GM19238 (cell line): Measurements from ENCODE around the gene CBX3.
"Not testable (repeated sequence)": the region's sequence is repeated elsewhere in the genome, so short reads cannot be mapped to it uniquely, and the experiment has no call there.

Experiments
- DNase-seq: peaks from one replicate; pipeline ENCODE4 v3.0.0; 2011; ENCODE audit warnings: low spot score; ENCODE audit not compliant: insufficient read length

CBX3 gene

GRCh38 chr7:26201247-26202018 is at the start of gene CBX3:
Gene CBX3, plus strand, starts transcription at chr7:26201745. Its CDS starts 1,254 bp downstream, at chr7:26202999.
- peak; percentile 80 for DNase-seq

- DNase-seq, result peak; percentile 83
Observed at GRCh38 chr7:26151953-26152781, 49.4 kb upstream of the CBX3 start, which contains the start of gene NFE2L3. Gene NFE2L3, plus strand, starts transcription at chr7:26152198. Its CDS starts 301 bp downstream, at chr7:26152499.

GRCh38 chr7:26152782-26153240 is 48.7 kb upstream of the CBX3 start:
- not testable (repeated sequence) for DNase-seq

- DNase-seq, result no peak
Observed at GRCh38 chr7:26153241-26153822, 48.2 kb upstream of the CBX3 start.

GRCh38 chr7:26153823-26154783 is 47.4 kb upstream of the CBX3 start:
- no peak for DNase-seq

DNA sequence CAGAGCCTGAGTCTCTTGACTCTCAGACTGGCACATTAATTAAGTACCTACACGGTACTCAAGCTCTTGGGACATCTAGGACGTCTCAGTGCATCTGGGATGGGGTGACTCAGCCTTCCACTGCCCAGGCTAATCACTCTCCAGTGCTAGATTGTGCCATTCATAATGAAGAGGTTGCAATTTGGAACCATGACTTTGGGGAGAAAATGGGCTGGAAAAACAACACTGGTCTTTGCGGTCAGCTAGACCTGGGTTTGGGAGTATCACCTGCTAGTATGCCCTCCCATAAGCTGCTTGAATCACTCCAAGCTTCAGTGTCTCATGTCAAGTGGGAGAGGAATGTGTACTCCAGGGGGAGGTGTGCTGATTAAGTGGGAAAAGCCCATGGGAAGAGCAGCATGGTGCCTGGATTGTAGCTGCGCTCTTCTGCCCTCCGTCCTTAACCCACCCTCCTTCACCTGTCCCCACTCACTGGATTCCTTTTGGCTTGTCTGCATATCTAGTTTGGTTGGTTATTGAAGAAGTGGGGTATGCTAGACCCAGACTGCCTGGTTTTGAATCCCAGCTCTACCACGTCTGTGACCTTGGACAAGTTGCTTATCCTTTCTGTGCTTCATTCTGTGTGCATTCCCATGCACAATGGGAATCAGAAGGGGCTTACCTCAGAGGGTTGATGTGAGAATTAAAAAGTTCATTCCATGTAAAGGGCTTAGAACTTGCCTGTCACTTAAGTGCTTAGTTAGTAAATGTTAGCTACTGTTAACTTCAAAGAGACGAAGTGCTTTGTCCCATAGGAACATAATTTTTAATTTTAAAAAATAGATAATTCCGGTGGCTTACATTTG is 45.8 kb upstream of the CBX3 start:
- DNase-seq, result no peak

- no peak for DNase-seq
Observed at GRCh38 chr7:26156451-26157420, 44.8 kb upstream of the CBX3 start.

- DNase-seq, result no peak
Observed at GRCh38 chr7:26157520-26158105, 43.9 kb upstream of the CBX3 start.

DNA sequence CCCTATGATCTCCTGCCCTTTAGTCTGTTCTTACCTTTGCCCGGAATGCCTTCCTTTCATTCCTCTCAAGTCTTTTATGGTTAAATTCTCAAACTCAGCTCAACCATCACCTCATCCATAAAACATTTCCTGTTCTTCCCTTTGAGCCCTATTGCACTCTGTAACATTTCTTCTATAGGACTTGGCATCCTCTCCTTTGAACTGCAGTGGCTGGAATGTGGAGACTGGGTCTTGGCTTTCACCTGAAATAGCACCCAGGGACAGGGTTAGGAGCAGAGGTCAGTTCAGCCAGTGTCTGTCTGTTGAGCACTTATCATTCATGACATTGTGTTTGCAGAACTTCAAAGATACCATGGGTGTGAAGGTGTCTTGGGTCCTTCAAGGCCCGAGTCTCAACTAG is 42.3 kb upstream of the CBX3 start:
- no peak for DNase-seq

DNA sequence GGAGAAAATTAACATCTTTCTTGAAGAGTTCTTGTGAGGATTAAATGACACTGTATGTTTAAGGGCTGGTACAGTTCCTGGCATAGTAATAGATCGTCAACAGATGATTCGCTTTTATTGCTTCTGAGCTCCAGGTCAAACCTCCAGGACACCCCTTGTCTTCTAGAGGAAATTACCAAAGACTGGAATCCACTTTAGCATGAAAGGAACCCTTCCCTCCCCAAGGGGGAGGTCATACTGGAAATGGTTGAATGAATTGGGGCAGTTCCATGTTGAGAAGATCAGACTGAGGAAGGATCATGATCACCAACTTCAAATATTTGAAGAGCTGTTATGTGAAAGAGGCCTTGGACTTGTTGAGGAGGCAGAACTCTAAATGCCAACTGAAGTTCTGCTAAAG is 40.6 kb upstream of the CBX3 start:
- DNase-seq, result no peak

DNA sequence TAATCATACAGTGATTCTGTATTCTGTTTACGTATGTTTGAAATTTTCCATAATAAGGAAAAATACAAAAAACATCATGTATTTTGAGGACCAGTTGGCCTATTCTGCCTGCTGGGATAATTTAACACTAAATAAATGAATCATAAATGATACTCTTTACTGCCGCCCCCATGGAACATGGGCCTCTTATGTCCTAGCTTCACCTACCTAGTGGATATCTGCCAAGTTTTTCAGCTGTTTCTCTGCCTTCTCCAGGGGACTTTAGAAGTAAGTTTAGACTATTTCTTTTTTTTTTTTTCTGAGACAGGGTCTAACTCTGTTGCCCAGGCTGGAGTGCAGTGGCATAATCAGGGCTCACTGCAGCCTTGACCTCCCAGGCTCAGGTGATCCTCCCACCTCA is 39.1 kb upstream of the CBX3 start:
- no peak for DNase-seq

GRCh38 chr7:26163804-26164203 is 37.7 kb upstream of the CBX3 start:
- not testable (repeated sequence) for DNase-seq

GRCh38 chr7:26165950-26166683 is 35.4 kb upstream of the CBX3 start:
- no peak for DNase-seq

DNA sequence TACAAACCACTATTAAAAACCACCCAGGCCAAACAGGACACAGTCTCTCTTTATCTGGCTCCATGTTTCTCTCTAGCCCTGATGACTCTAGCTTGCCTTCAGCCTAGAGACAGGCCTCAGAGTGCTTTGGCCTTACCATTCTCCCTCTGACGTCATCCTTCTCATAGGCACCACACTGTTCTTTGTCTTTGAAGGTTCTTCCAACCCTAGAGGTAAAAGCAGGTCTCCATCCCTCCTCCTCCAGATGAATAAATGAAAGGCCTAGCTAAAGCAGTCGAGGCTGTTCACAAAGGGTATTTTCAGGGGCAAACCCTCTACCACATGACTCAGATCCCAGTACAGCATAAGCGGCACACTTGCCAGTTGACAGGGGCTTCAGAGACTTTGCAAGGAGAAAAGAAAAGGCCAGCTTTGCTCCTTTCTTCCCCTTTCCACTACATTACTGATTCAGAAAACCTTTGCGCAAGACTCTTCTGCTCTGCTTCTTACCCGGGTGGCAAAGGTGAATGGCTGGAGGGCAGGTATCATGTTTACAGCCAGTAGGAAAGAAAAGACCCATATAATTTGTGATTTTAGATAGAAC is 34.8 kb upstream of the CBX3 start:
- DNase-seq, result no peak

DNA sequence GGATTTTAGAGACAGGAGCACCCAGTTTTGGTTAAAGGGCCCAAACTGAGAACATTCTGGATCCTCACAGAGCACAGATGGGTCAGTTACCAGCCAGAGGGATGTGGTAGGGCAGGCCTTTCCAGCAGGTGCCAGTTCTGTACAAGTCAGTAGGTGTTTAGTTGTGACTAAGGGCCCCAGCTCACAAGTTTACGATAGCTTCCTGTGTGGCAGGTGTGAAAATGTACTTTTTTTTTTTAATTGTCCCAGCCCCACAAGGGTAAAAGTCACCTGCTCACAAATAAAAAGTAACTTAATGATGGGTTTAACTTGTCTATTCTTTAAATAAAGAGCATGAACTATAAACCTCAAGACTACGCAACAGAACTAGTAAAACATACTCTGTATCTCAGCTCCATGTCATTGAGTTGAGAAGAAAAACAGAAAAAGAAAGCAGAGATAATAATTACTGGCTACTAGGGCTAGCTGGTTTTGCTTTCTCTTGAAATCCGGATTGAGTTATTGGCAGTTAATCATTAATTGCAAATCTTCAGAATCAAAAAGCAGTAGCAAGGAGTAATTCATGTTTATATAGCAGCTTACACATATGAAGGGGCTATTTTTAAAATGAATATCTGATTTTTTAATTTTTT is 34.1 kb upstream of the CBX3 start:
- DNase-seq, result peak; percentile 32

DNA sequence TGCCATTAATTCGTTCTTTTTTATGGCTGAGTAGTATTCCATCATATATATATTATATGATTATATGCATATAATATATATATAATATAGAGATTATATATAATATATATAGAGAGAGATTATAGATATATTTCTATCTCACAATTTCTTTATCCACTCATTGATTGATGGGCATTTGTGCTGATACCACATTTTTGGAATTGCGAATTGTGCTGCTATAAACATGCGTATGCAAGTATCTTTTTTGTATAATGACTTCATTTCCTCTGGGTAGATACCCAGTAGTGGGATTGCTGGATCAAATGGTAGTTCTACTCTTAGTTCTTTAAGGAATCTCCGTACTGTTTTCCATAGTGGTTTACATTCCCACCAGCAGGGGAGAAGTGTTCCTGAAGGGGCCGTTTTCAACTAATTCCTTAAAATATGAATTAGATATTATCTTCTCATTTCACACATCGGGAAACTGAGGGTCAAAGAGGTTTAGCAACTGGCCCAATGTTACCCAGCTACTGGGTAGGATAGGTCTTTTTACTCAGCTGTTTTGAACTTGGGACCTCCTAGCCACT is 33.0 kb upstream of the CBX3 start:
- DNase-seq, result no peak
